K562 (cell line): ENCODE data around the gene ARFGAP1. TPM values are rescaled to one million over a fixed set of nuclear protein-coding genes. Genes with fewer than 3 reads are reported as not detected.
A peak's percentile ranks its signal among the peaks of the same experiment; 100 is the strongest.

Source experiments
- ATAC-seq: fragments of 200-7000 bp; cut with Tn5 transposase; 3 replicates; pipeline ENCODE4 v1.9.1; 2020; ENCODE audit warnings: moderate library complexity
- BruUV-seq: library from RNA; stranded (reverse); fragments of 400-500 nt; replicated peaks from 2 replicates; lab custom pipeline; 2021; lab: Mats Ljungman, UMichigan
- CTCF ChIA-PET: fragments of 300-600 bp; formaldehyde crosslinking; extraction: SDS; loops from one replicate; lab custom pipeline; 2021; ENCODE audit warnings: low intra/inter-chr PET ratio; lab: Yijun Ruan, JAX
- POLR2A ChIA-PET: fragments of 300-600, 350-650 bp; sonication (Branson Sonifier 250); formaldehyde crosslinking; extraction: SDS; loops from one replicate; lab custom pipeline; 2021; ENCODE audit warnings: antibody characterized with exemption, inconsistent platforms; lab: Yijun Ruan, JAX
- DNase-seq, 4 experiments: peaks; one replicate each; pipeline versions ENCODE4 v3.0.0 to v3.0.0-alpha.2; 2011 to 2018; ENCODE audit warnings: low spot score in 3 of 4, mixed read lengths in 3 of 4; ENCODE audit errors: extremely low read depth in 1 of 4
- FAIRE-seq: peaks from 2 replicates; lab custom pipeline; 2011; peaks lifted over from hg19 to GRCh38; lab: Jason Lieb, UNC
- H2AFZ ChIP-seq: 2 replicates; pipeline ENCODE4 v1.6.0; 2011; ENCODE audit warnings: low read depth, low read length, control low read depth, inconsistent platforms
- H3K27ac ChIP-seq: fragments of 200-600 bp; 3 replicates; pipeline ENCODE4 v1.8.0; 2011; ENCODE audit warnings: low read depth, mild to moderate bottlenecking, control low read depth, inconsistent platforms, low read length, moderate library complexity, mixed read lengths; ENCODE audit errors: extremely low read depth
- H3K27me3 ChIP-seq, 2 experiments: fragments of 300-600 bp in 1 of 2; 2 replicates in 1 of 2; 3 replicates in 1 of 2; pipeline versions ENCODE4 v1.6.0 to v1.8.0; 2011; ENCODE audit warnings: inconsistent platforms in 2 of 2, low read length in 2 of 2, mild to moderate bottlenecking in 1 of 2, mixed read lengths in 1 of 2, moderate library complexity in 1 of 2; ENCODE audit not compliant: control insufficient read depth in 2 of 2, insufficient read depth in 2 of 2
- H3K36me3 ChIP-seq: fragments of 300-600 bp; 3 replicates; pipeline ENCODE4 v1.8.0; 2011; ENCODE audit warnings: mild to moderate bottlenecking, low read length, inconsistent platforms; ENCODE audit not compliant: control insufficient read depth, insufficient read depth
- H3K4me1 ChIP-seq, 2 experiments: fragments of 200-600 bp in 1 of 2; replicated peaks in 1 of 2; 2 replicates in 1 of 2; 3 replicates in 1 of 2; pipeline versions ENCODE4 v1.5.1 to v1.8.0; 2011; ENCODE audit warnings: inconsistent platforms in 2 of 2, low read length in 2 of 2, mild to moderate bottlenecking in 1 of 2, mixed read lengths in 1 of 2, moderate library complexity in 1 of 2; ENCODE audit not compliant: control insufficient read depth in 2 of 2, insufficient read depth in 2 of 2
- H3K4me2 ChIP-seq: 2 replicates; pipeline ENCODE4 v1.6.1; 2011; ENCODE audit warnings: low read length, control low read depth, inconsistent platforms, mixed read lengths; ENCODE audit not compliant: insufficient read depth
- H3K4me3 ChIP-seq: fragments of 200-600 bp; sonication (generic), shearing (Covaris generic); 2 replicates; pipeline ENCODE4 v1.5.1; 2016; ENCODE audit warnings: control low read depth, inconsistent platforms
- H3K79me2 ChIP-seq: fragments of 200-600 bp; 3 replicates; pipeline ENCODE4 v1.8.0; 2011; ENCODE audit warnings: low read length, inconsistent platforms; ENCODE audit not compliant: control insufficient read depth, insufficient read depth
- H3K9ac ChIP-seq, 2 experiments: 2 replicates each; pipeline versions ENCODE4 v1.6.0 to v1.6.1; 2011; ENCODE audit warnings: low read depth in 2 of 2, low read length in 2 of 2, control low read depth in 1 of 2, inconsistent platforms in 1 of 2, mild to moderate bottlenecking in 1 of 2, mixed read lengths in 1 of 2; ENCODE audit not compliant: insufficient read depth in 1 of 2
- H3K9me1 ChIP-seq: one replicate; pipeline ENCODE4 v1.6.0; 2011; ENCODE audit warnings: inconsistent platforms, mild to moderate bottlenecking, low read length, moderate library complexity; ENCODE audit not compliant: control insufficient read depth, insufficient read depth
- H3K9me3 ChIP-seq: replicated peaks from 2 replicates; pipeline ENCODE4 v1.5.1; 2011; ENCODE audit warnings: low read depth, low read length, inconsistent platforms; ENCODE audit not compliant: control insufficient read depth, insufficient read depth
- H4K20me1 ChIP-seq: replicated peaks from 2 replicates; pipeline ENCODE4 v1.6.1; 2011; ENCODE audit warnings: low read length, inconsistent platforms, mixed read lengths; ENCODE audit not compliant: control insufficient read depth, insufficient read depth
- BHLHE40 ChIP-seq: IDR thresholded peaks from 2 replicates; pipeline ENCODE4 v1.6.1; 2011; ENCODE audit warnings: low read length, improper control_type of control experiment
- CREBBP ChIP-seq: IDR thresholded peaks from one replicate; pipeline ENCODE4 v1.6.1; 2012; ENCODE audit warnings: low read depth, mild to moderate bottlenecking, control low read depth, inconsistent platforms, low read length
- DPF2 ChIP-seq: fragments of 450-650 bp; IDR thresholded peaks from 2 replicates; pipeline ENCODE4 v1.6.1; 2016
- FOSL1 ChIP-seq: fragments of 200-800 bp; sonication (Bioruptor generic); conservative IDR thresholded peaks from 2 replicates; pipeline ENCODE4 v1.6.1; 2016; ENCODE audit warnings: missing genetic modification characterization, missing compliant biosample characterization
- NR2C1 ChIP-seq, 2 experiments: fragments of 450-650 bp; IDR thresholded peaks; 2 replicates each; pipeline ENCODE4 v1.6.1; 2017; ENCODE audit warnings: mild to moderate bottlenecking in 2 of 2, antibody characterized with exemption in 1 of 2, inconsistent platforms in 1 of 2, missing compliant biosample characterization in 1 of 2, missing genetic modification characterization in 1 of 2
- POLR3A ChIP-seq: IDR thresholded peaks from 2 replicates; pipeline ENCODE4 v1.6.1; 2011; ENCODE audit warnings: borderline replicate concordance, mild to moderate bottlenecking, moderate library complexity; ENCODE audit not compliant: insufficient read length, insufficient read depth; ENCODE audit errors: extremely low read depth
- RAD51 ChIP-seq: fragments of 450-650 bp; IDR thresholded peaks from 2 replicates; pipeline ENCODE4 v1.7.1; 2016; ENCODE audit warnings: low read depth, mild to moderate bottlenecking, borderline replicate concordance
- RB1 ChIP-seq: fragments of 450-650 bp; IDR thresholded peaks from 2 replicates; pipeline ENCODE4 v1.6.1; 2017; ENCODE audit warnings: low read depth, mild to moderate bottlenecking
- SMARCE1 ChIP-seq: fragments of 450-650 bp; IDR thresholded peaks from 2 replicates; pipeline ENCODE4 v1.7.1; 2016; ENCODE audit warnings: mild to moderate bottlenecking
- TRIM28 ChIP-seq: fragments of 450-650 bp; IDR thresholded peaks from 2 replicates; pipeline ENCODE4 v1.6.1; 2017
- ZNF134 ChIP-seq: fragments of 250-450 bp; sonication (Bioruptor Pico); conservative IDR thresholded peaks from 2 replicates; pipeline ENCODE4 v1.4.0; 2020
- ZNF24 ChIP-seq: fragments of 450-650 bp; IDR thresholded peaks from 2 replicates; pipeline ENCODE4 v1.6.1; 2016
- ZNF263 ChIP-seq: sonication (generic); formaldehyde crosslinking; IDR thresholded peaks from 2 replicates; pipeline ENCODE4 v1.8.0; 2022; ENCODE audit warnings: mild to moderate bottlenecking, missing genetic modification reagents, borderline replicate concordance
- ZNF75A ChIP-seq: fragments of 450-650 bp; formaldehyde crosslinking; IDR thresholded peaks from 2 replicates; pipeline ENCODE4 v1.4.0; 2020; ENCODE audit warnings: mild to moderate bottlenecking
- WGBS: fragments of 100-300 bp; shearing (Covaris generic); methylation state at CpG from one replicate; pipeline ENCODE4 v1.1.6; 2016; ENCODE audit warnings: low coverage, mixed read lengths; ENCODE audit not compliant: insufficient coverage; ENCODE audit errors: missing lambda C conversion rate; 5-methylcytosine and 5-hydroxymethylcytosine counted together
- in situ Hi-C: fragments of 300-500 bp; cut with MboI; formaldehyde crosslinking; loops from 4 replicates; pipeline ENCODE4 v1.15.0; 2018; ENCODE audit warnings: inconsistent platforms, mixed read lengths
- intact Hi-C: fragments of 100-400 bp; cut with micrococcal nuclease; formaldehyde crosslinking; loops from 2 replicates; pipeline ENCODE4 v1.14.2; 2022
- polyA plus RNA-seq, 8 experiments: library from polyadenylated mRNA; depleted of rRNA in 4 of 8; stranded (reverse) in 5 of 8; unstranded in 3 of 8; fragments of >200 nt; fragmentation: Nextera tagmentation in 2 of 8; fragmentation: Illumina TruSeq in 1 of 8; extraction: Ambion mirVana in 2 of 8; extraction: Trizol in 1 of 8; gene quantifications; 2 replicates each; pipeline versions ENCODE4 v1.2.1 to v1.2.3, GENCODE V29; 2011 to 2014; ENCODE audit warnings: inconsistent platforms in 1 of 8, missing spikeins in 1 of 8
- total RNA-seq, 7 experiments: library from RNA; depleted of rRNA in 6 of 7; stranded (reverse); fragments of >200 nt in 6 of 7; fragmentation: Illumina TruSeq in 2 of 7; extraction: Trizol in 2 of 7; gene quantifications; 2 replicates each; pipeline versions ENCODE4 v1.2.1 to v1.2.3, GENCODE V29; 2011 to 2021; ENCODE audit warnings: low replicate concordance in 1 of 7
- TF ChIP-seq, protein P1 (sequence below), 2 experiments: fragments of 450-650 bp; conservative IDR thresholded peaks; 2 replicates each; pipeline ENCODE4 v1.6.1; 2017; ENCODE audit warnings: mild to moderate bottlenecking in 2 of 2, moderate library complexity in 2 of 2
- TF ChIP-seq, protein P2 (sequence below), 2 experiments: fragments of 250-450 bp in 1 of 2; fragments of 450-650 bp in 1 of 2; sonication (Bioruptor Pico) in 1 of 2; IDR thresholded peaks; 2 replicates each; pipeline versions ENCODE4 v1.6.1 to v1.8.0; 2016 to 2021; ENCODE audit warnings: mild to moderate bottlenecking in 2 of 2, moderate library complexity in 2 of 2, missing compliant biosample characterization in 1 of 2, missing genetic modification characterization in 1 of 2
- TF ChIP-seq, protein P3 (sequence below): sonication (generic); formaldehyde crosslinking; IDR thresholded peaks from 2 replicates; pipeline ENCODE4 v1.5.0; 2020; ENCODE audit warnings: missing genetic modification reagents

The ARFGAP1 gene
- total and polyA plus RNA-seq, 9 of the 15 experiments (the other 6 are each of a cell fraction or from before 2014, with no cell fraction given), result 0.53 to 102 (median 33.5) TPM

- 17% methylated on average over 12 of the region's 17 CpGs for WGBS
- Histone ChIP-seq H3K4me2 (no peak within 1 kb of the TSS), H3K27me3 (peaks cover 26 to 51% of the 10 kb centered on the region in 2 experiments; a peak in 4 of 5 replicates), H3K9me1 (no peaks in the 10 kb centered on the region), H3K9me3 (no peaks in the 10 kb centered on the region), H3K9ac (peak within 1 kb of the TSS in 1 of 2 experiments; percentile 45; a peak in 2 of 4 replicates), H2AFZ (no peak within 1 kb of the TSS), H4K20me1 (0 out of 2 replicates have a peak, but pooled peaks cover 3% of the 10 kb centered on the region), H3K36me3 (no peaks in the 10 kb centered on the region), H3K4me3 (no peak within 1 kb of the TSS), H3K27ac (no peak within 1 kb of the TSS), H3K79me2 (no peaks in the 10 kb centered on the region), H3K4me1 (peaks cover 0 to 43% of the 10 kb centered on the region in 2 experiments; a peak in 3 of 5 replicates)
- FAIRE-seq (peak; percentile 42), DNase-seq (peak; percentile 43 to 68 (median 46)), ATAC-seq (peak; percentile 23; the same call in 2 of the 3 replicates)
- intact Hi-C loops, result no loop called here
- BruUV-seq, result no TSS peak
- CTCF ChIA-PET, result no interaction called here
- in situ Hi-C loops, result no loop called here
- POLR2A ChIA-PET, result interaction anchor here (0.7 to 1.8 kb wide), 3 partner anchors 10 to 13 kb away, joined by 3 to 8 read pairs (median 5); no protein-coding TSS in a partner anchor
- TF ChIP-seq, protein P1, sequence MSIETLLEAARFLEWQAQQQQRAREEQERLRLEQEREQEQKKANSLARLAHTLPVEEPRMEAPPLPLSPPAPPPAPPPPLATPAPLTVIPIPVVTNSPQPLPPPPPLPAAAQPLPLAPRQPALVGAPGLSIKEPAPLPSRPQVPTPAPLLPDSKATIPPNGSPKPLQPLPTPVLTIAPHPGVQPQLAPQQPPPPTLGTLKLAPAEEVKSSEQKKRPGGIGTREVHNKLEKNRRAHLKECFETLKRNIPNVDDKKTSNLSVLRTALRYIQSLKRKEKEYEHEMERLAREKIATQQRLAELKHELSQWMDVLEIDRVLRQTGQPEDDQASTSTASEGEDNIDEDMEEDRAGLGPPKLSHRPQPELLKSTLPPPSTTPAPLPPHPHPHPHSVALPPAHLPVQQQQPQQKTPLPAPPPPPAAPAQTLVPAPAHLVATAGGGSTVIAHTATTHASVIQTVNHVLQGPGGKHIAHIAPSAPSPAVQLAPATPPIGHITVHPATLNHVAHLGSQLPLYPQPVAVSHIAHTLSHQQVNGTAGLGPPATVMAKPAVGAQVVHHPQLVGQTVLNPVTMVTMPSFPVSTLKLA (conservative IDR thresholded peaks at IDR 0.05), result peak in 1 of 2 experiments; percentile 62; a peak in 2 of 4 replicates
- TF ChIP-seq, protein P2, sequence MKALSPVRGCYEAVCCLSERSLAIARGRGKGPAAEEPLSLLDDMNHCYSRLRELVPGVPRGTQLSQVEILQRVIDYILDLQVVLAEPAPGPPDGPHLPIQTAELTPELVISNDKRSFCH (CRISPR knock-in tag; IDR thresholded peaks at IDR 0.05), result no peak
- TF ChIP-seq, protein P2 (tag; IDR thresholded peaks at IDR 0.05), result no peak
- TF ChIP-seq BHLHE40 (peak; percentile 37; the same call in 1 of the 2 replicates), RAD51 (peak; percentile 36; the same call in 1 of the 2 replicates), ZNF24 (no peak), DPF2 (no peak), ZNF75A (no peak), RB1 (no peak), CREBBP (no peak), POLR3A (no peak), ZNF263 (CRISPR knock-in tag) (peak; percentile 49), FOSL1 (tag) (no peak), NR2C1 (IDR thresholded peaks at IDR 0.05) (no peak; the same call in 1 of the 2 replicates), NR2C1 (tag; IDR thresholded peaks at IDR 0.05) (peak; percentile 67), TRIM28 (no peak), ZNF134 (CRISPR knock-in tag) (no peak), SMARCE1 (no peak)
- TF ChIP-seq, protein P3, sequence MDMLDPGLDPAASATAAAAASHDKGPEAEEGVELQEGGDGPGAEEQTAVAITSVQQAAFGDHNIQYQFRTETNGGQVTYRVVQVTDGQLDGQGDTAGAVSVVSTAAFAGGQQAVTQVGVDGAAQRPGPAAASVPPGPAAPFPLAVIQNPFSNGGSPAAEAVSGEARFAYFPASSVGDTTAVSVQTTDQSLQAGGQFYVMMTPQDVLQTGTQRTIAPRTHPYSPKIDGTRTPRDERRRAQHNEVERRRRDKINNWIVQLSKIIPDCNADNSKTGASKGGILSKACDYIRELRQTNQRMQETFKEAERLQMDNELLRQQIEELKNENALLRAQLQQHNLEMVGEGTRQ (CRISPR knock-in tag), result peak; percentile 51
Measured at GRCh38 chr20:63235399-63235983, 37.1 kb upstream of the ARFGAP1 start, which contains the start of gene BIRC7. BIRC7 (plus strand) TSS chr20:63235905; CDS start chr20:63236097, 192 bp downstream.
